Lung (tissue), 12 donors: ENCODE results near the gene AARS2. TPM values are rescaled to one million over a fixed set of nuclear protein-coding genes. Genes with fewer than 3 reads are reported as not detected.

Experiments used
- ATAC-seq: fragments of 200-7000 bp; cut with Tn5 transposase; one replicate; pipeline ENCODE4 v1.9.1; 2020; ENCODE audit warnings: moderate number of reproducible peaks; ENCODE audit not compliant: insufficient read depth, low FRiP score
- DNase-seq, 3 donors: peaks; one replicate each; pipeline ENCODE4 v3.0.0-alpha.2; 2013 to 2017
- H3K27ac ChIP-seq, 2 donors: one replicate each; pipeline ENCODE4 v1.5.1; 2013; ENCODE audit warnings: mild to moderate bottlenecking in 2 of 2, moderate library complexity in 2 of 2, control low read depth in 1 of 2, inconsistent platforms in 1 of 2, low read depth in 1 of 2, low read length in 1 of 2
- H3K27me3 ChIP-seq, 3 donors: one replicate each; pipeline ENCODE4 v1.5.1; 2013; ENCODE audit warnings: low read length in 2 of 3; ENCODE audit not compliant: control insufficient read depth in 3 of 3, insufficient read depth in 3 of 3
- H3K36me3 ChIP-seq, 4 donors: one replicate each; pipeline ENCODE4 v1.5.1; 2013; ENCODE audit warnings: low read length in 4 of 4, mild to moderate bottlenecking in 1 of 4, moderate library complexity in 1 of 4; ENCODE audit not compliant: control insufficient read depth in 4 of 4, insufficient read depth in 4 of 4
- H3K4me1 ChIP-seq, 5 donors: one replicate each; pipeline ENCODE4 v1.5.1; 2013; ENCODE audit warnings: low read length in 5 of 5, mild to moderate bottlenecking in 2 of 5, moderate library complexity in 1 of 5; ENCODE audit not compliant: control insufficient read depth in 5 of 5, insufficient read depth in 5 of 5
- H3K4me3 ChIP-seq: one replicate; pipeline ENCODE4 v1.5.1; 2013; ENCODE audit warnings: mild to moderate bottlenecking, control low read depth, moderate library complexity
- H3K9ac ChIP-seq, 2 donors: one replicate each; pipeline ENCODE4 v1.5.1; 2013; ENCODE audit warnings: low read length in 2 of 2, control low read depth in 1 of 2; ENCODE audit not compliant: insufficient read depth in 1 of 2
- H3K9me3 ChIP-seq, 4 donors: one replicate each; pipeline ENCODE4 v1.5.1; 2013; ENCODE audit warnings: low read length in 3 of 4, mild to moderate bottlenecking in 1 of 4, moderate library complexity in 1 of 4; ENCODE audit not compliant: control insufficient read depth in 4 of 4, insufficient read depth in 3 of 4
- WGBS, 2 donors: extraction: QIAGEN DNeasy Blood & Tissue Kit; methylation state at CpG; one replicate each; pipeline ENCODE4 v1.1.7; 2013; 5-methylcytosine and 5-hydroxymethylcytosine counted together
- polyA plus RNA-seq, 2 donors: library from polyadenylated mRNA; stranded (reverse); fragments of 200-250 nt; gene quantifications; one replicate each; pipeline ENCODE4 v1.2.1, GENCODE V29; 2013
- total RNA-seq, 2 donors: library from RNA; depleted of rRNA in 1 of 2; stranded (reverse); fragments of >200 nt in 1 of 2; gene quantifications; one replicate each; pipeline ENCODE4 v1.2.1, GENCODE V29; 2014 to 2021
- TF ChIP-seq, protein P1 (sequence below): IDR thresholded peaks from 2 replicates; pipeline ENCODE4 v1.5.1; 2012; ENCODE audit warnings: mild to moderate bottlenecking; ENCODE audit errors: control extremely low read depth, extremely low read depth
- donor health status: control.
- donor health status: control.
- donor health status: Bipolar disorder and iron deficiency.
- donor health status: healthy.
- donor health status: DM: yes; HTN: yes; CAD: no.

AARS2 gene
- total and polyA plus RNA-seq, 4 donors: 4.8 to 13.7 (median 9.4) TPM

DNA sequence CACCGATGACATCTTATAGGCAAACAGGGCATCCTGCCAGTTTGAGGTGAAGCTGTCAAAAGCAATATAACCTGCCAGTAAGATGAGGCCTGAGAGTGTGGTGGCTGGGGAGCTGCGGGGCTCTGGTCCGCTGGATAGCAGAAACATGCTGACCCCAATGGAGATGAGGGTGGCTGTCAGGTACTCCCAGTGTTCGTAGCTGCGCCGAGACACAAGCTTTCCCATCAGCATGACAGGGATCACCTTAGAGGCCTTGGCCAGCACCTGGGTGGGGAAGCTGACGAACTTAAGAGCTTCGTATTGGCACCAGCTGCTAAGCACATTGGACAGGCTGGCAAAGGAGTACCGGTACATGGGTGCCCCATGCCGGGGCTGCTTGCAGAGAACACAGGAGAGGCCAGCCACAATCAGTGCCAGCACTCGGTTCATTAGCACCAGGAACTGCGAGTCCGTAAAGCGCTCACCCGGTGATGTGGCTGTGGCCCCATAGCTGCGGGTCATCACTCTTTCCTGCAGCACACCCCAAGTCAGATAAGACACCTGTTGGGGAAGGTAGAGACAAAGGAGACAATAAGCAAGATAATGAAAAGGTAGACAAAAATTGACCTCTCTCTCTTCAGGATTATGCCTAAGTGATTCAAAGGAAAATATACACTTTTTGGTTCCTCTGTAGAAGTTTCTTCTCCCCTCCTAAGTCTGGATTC, 57.9 kb downstream of the AARS2 start:
- Histone ChIP-seq H3K9ac (no peak overlapping the region), H3K36me3 (peaks cover 36 to 46% (median 42%) of the 10 kb centered on the region in 4 donors), H3K27me3 (no peaks in the 10 kb centered on the region), H3K4me1 (peaks cover 0 to 19% (median 5%) of the 10 kb centered on the region in 5 donors), H3K9me3 (no peaks in the 10 kb centered on the region), H3K4me3 (no peak overlapping the region), H3K27ac (no peak overlapping the region)
- TF ChIP-seq, protein P1, sequence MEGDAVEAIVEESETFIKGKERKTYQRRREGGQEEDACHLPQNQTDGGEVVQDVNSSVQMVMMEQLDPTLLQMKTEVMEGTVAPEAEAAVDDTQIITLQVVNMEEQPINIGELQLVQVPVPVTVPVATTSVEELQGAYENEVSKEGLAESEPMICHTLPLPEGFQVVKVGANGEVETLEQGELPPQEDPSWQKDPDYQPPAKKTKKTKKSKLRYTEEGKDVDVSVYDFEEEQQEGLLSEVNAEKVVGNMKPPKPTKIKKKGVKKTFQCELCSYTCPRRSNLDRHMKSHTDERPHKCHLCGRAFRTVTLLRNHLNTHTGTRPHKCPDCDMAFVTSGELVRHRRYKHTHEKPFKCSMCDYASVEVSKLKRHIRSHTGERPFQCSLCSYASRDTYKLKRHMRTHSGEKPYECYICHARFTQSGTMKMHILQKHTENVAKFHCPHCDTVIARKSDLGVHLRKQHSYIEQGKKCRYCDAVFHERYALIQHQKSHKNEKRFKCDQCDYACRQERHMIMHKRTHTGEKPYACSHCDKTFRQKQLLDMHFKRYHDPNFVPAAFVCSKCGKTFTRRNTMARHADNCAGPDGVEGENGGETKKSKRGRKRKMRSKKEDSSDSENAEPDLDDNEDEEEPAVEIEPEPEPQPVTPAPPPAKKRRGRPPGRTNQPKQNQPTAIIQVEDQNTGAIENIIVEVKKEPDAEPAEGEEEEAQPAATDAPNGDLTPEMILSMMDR: no peak
- ATAC-seq (no peak), DNase-seq (no peak)
- WGBS, 2 donors: 77 to 83% methylated on average over 16 of the region's 16 CpGs

DNA sequence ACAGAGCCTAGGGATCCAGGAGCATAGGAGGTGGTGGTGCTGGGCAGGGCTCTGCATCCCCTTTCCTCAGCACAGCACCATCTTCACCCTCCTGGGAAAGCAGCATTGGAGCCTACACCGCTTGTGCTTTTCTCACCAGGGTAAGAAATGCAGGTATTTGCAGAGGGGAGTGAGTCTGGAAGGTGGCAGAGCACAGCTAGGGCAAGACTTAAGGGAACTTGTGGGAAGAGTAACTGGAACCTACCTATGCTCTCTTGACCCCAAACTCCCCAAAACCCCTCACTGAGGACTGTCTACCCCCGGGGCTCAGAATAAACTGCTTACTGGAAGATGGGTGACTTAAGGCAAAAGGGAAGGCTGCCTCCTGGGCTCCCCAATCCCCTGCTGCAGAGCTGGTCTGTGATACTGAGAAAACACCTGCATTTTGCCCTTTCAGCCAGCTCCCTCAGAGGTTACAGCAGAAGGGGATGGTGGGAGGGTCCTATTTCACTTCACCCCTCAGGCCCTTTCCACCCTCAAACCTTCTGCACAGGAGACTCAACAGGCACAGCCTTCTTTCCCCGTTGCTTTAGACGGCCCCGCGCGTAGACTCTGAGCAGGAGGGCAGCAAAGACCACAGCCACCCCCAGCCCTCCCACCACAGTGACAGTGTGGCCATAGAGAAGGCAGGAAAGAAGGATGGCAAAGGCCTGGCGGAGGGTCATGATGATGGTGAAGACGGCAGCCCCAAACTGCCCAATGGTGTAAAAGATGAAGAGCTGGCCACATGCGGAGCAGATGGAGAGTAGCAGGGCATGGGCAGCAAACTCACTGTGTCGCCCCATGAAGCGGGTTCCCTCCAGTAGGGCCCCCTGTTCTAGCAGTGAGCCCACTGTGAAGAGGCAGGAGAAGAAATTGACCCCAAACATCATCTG, 58.7 kb downstream of the AARS2 start:
- H3K27ac ChIP-seq: no peak overlapping the region

DNA sequence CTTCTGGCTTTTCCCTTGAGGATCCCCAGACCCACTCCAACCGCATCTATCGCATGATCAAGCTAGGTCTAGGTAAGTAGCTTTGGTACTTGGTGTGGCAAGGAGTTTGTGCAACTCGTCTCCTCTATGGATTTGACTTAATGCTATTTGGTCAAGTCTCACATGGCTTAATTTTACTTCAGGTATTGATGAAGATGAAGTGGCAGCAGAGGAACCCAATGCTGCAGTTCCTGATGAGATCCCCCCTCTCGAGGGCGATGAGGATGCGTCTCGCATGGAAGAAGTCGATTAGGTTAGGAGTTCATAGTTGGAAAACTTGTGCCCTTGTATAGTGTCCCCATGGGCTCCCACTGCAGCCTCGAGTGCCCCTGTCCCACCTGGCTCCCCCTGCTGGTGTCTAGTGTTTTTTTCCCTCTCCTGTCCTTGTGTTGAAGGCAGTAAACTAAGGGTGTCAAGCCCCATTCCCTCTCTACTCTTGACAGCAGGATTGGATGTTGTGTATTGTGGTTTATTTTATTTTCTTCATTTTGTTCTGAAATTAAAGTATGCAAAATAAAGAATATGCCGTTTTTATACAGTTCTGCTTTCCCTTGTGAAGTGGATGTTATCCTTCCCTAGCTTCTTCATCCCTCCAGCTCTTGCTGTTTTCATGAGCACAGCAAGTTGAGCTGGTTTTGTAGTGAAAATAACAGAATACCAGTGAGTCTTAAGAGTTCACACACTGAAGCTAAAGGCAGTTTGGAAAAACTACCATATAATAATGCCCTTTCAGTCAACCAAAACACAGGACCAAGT, 59.6 kb downstream of the AARS2 start:
- no peaks in the 10 kb centered on the region for H3K27me3 ChIP-seq
- 71 to 73% methylated on average over 10 of the region's 10 CpGs for WGBS, 2 donors
- TF ChIP-seq, protein P1: no peak
- no peak overlapping the region for H3K9ac ChIP-seq
- H3K9me3 ChIP-seq: no peaks in the 10 kb centered on the region
- DNase-seq (no peak), ATAC-seq (no peak)
- peaks cover 7 to 29% (median 13%) of the 10 kb centered on the region in 5 donors for H3K4me1 ChIP-seq
- H3K36me3 ChIP-seq: peaks cover 46 to 60% (median 53%) of the 10 kb centered on the region in 4 donors
- no peak overlapping the region for H3K27ac ChIP-seq
- H3K4me3 ChIP-seq: no peak overlapping the region

More for the DNA sequence above, 58.7 kb downstream of the AARS2 start:
- H3K4me3 ChIP-seq: no peak overlapping the region
- 83 to 89% methylated on average over 12 of the region's 12 CpGs for WGBS, 2 donors
- peaks cover 0 to 19% (median 5%) of the 10 kb centered on the region in 5 donors for H3K4me1 ChIP-seq
- TF ChIP-seq, protein P1: no peak
- H3K9ac ChIP-seq: no peak overlapping the region
- H3K9me3 ChIP-seq: no peaks in the 10 kb centered on the region
- H3K27me3 ChIP-seq: no peaks in the 10 kb centered on the region
- peaks cover 44 to 51% (median 45%) of the 10 kb centered on the region in 4 donors for H3K36me3 ChIP-seq
- ATAC-seq (no peak), DNase-seq (no peak)
